ENCODE measurements around the gene NUDT3.

DNA sequence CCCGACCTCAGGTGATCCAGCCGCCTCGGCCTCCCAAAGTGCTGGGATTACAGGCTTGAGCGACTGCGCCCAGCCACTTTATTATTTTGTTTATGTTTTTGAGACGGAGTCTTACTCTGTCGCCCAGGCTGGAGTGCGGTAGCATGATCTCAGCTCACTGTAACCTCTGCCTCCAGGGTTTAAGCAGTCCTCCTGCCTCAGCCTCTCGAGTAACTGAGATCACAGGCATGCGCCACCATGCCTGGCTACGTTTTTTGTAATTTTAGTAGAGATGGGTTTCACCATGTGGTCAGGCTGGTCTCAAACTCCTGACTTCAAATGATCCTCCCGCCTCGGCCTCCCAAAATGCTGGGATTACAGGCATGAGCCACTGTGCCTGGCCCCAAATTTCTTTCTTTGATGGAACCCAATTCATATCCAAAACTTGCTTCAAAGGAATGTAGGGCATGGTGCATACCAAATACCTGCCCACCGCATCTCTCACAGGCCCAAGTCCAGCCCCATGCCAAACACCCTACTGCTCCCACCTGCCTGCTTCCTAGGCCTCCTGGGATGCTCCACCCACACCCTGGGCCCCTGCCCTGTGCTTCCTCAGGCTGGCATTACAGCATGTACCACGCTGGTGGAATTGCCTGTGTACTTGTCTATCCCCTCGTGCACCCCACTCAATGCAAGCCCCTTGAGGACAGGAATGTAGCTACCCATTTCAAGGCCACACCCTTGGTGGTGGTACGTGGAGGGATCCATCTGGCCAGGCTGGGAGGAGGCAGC, 160.7 kb downstream of the NUDT3 start:
- TF ChIP-seq EP300 (IDR thresholded peaks at IDR 0.05; ENCODE audit: low read depth): no peak
- TF ChIP-seq, protein P1, sequence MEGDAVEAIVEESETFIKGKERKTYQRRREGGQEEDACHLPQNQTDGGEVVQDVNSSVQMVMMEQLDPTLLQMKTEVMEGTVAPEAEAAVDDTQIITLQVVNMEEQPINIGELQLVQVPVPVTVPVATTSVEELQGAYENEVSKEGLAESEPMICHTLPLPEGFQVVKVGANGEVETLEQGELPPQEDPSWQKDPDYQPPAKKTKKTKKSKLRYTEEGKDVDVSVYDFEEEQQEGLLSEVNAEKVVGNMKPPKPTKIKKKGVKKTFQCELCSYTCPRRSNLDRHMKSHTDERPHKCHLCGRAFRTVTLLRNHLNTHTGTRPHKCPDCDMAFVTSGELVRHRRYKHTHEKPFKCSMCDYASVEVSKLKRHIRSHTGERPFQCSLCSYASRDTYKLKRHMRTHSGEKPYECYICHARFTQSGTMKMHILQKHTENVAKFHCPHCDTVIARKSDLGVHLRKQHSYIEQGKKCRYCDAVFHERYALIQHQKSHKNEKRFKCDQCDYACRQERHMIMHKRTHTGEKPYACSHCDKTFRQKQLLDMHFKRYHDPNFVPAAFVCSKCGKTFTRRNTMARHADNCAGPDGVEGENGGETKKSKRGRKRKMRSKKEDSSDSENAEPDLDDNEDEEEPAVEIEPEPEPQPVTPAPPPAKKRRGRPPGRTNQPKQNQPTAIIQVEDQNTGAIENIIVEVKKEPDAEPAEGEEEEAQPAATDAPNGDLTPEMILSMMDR (IDR thresholded peaks at IDR 0.05): no peak
- TF ChIP-seq POLR2AphosphoS5 (IDR thresholded peaks at IDR 0.05): no peak

All from transverse colon (tissue), 4 donors.